K562 (cell line): Measurements from ENCODE around the gene PPM1F. TPM values are rescaled to one million over a fixed set of nuclear protein-coding genes. Genes with fewer than 3 reads are reported as not detected.
A peak's percentile ranks its signal among the peaks of the same experiment; 100 is the strongest.

Experiments
- ATF6 ChIP-seq: sonication (generic); formaldehyde crosslinking; IDR thresholded peaks from 2 replicates; pipeline ENCODE4 v1.4.0; 2020; ENCODE audit warnings: mild to moderate bottlenecking, missing genetic modification reagents
- CCAR2 ChIP-seq: fragments of 200-400 bp; formaldehyde crosslinking; IDR thresholded peaks from 2 replicates; pipeline ENCODE4 v1.6.1; 2017; ENCODE audit warnings: mild to moderate bottlenecking, low read depth, low read length
- CTCF ChIP-seq, 3 experiments: IDR thresholded peaks in 2 of 3; conservative IDR thresholded peaks in 1 of 3; 2 replicates each; pipeline ENCODE4 v1.5.1; 2011 to 2012; ENCODE audit warnings: low read length in 3 of 3, mild to moderate bottlenecking in 3 of 3, control low read depth in 2 of 3, improper control_type of control experiment in 1 of 3, inconsistent platforms in 1 of 3, low read depth in 1 of 3, mixed read lengths in 1 of 3, moderate library complexity in 1 of 3; ENCODE audit not compliant: insufficient read depth in 2 of 3
- KLF13 ChIP-seq: fragments of 450-650 bp; IDR thresholded peaks from 2 replicates; pipeline ENCODE4 v1.6.1; 2016; ENCODE audit warnings: missing genetic modification characterization, low read depth, mild to moderate bottlenecking, missing compliant biosample characterization, moderate library complexity, borderline replicate concordance
- PHB ChIP-seq: fragments of 250-450 bp; sonication (Bioruptor Pico); IDR thresholded peaks from 2 replicates; pipeline ENCODE4 v1.5.0; 2021
- PPARD ChIP-seq: fragments of 250-450 bp; sonication (Bioruptor Pico); IDR thresholded peaks from 2 replicates; pipeline ENCODE4 v1.8.0; 2022; ENCODE audit warnings: inconsistent platforms, mild to moderate bottlenecking, moderate library complexity
- RB1 ChIP-seq: fragments of 450-650 bp; IDR thresholded peaks from 2 replicates; pipeline ENCODE4 v1.6.1; 2017; ENCODE audit warnings: low read depth, mild to moderate bottlenecking
- RREB1 ChIP-seq: fragments of 250-450 bp; sonication (Bioruptor Pico); IDR thresholded peaks from 2 replicates; pipeline ENCODE4 v1.4.0; 2020
- SRSF9 ChIP-seq: fragments of 200-400 bp; formaldehyde crosslinking; IDR thresholded peaks from 2 replicates; pipeline ENCODE4 v1.6.1; 2017; ENCODE audit warnings: low read depth, low read length, borderline replicate concordance
- THAP7 ChIP-seq: fragments of 250-450 bp; sonication (Bioruptor Pico); IDR thresholded peaks from 2 replicates; pipeline ENCODE4 v1.5.0; 2021
- THRA ChIP-seq: fragments of 450-650 bp; IDR thresholded peaks from 2 replicates; pipeline ENCODE4 v1.6.1; 2017; ENCODE audit warnings: mild to moderate bottlenecking, moderate library complexity
- ZNF639 ChIP-seq, 2 experiments: fragments of 200-800 bp in 1 of 2; sonication (Bioruptor generic) in 1 of 2; sonication (generic) in 1 of 2; formaldehyde crosslinking in 1 of 2; IDR thresholded peaks in 1 of 2; conservative IDR thresholded peaks in 1 of 2; 2 replicates each; pipeline versions ENCODE4 v1.5.0 to v1.6.1; 2016 to 2020; ENCODE audit warnings: missing compliant biosample characterization in 1 of 2, missing genetic modification characterization in 1 of 2, missing genetic modification reagents in 1 of 2
- polyA plus RNA-seq, 8 experiments: library from polyadenylated mRNA; depleted of rRNA in 4 of 8; stranded (reverse) in 5 of 8; unstranded in 3 of 8; fragments of >200 nt; fragmentation: Nextera tagmentation in 2 of 8; fragmentation: Illumina TruSeq in 1 of 8; extraction: Ambion mirVana in 2 of 8; extraction: Trizol in 1 of 8; gene quantifications; 2 replicates each; pipeline versions ENCODE4 v1.2.1 to v1.2.3, GENCODE V29; 2011 to 2014; ENCODE audit warnings: inconsistent platforms in 1 of 8, missing spikeins in 1 of 8
- total RNA-seq, 7 experiments: library from RNA; depleted of rRNA in 6 of 7; stranded (reverse); fragments of >200 nt in 6 of 7; fragmentation: Illumina TruSeq in 2 of 7; extraction: Trizol in 2 of 7; gene quantifications; 2 replicates each; pipeline versions ENCODE4 v1.2.1 to v1.2.3, GENCODE V29; 2011 to 2021; ENCODE audit warnings: low replicate concordance in 1 of 7

Gene PPM1F
- total and polyA plus RNA-seq, 9 of the 15 experiments (the other 6 are each of a cell fraction or from before 2014, with no cell fraction given) = 2.1 to 159 (median 64.0) TPM

- TF ChIP-seq ZNF639 (CRISPR knock-in tag; conservative IDR thresholded peaks at IDR 0.05 in 1 of 2, IDR thresholded peaks at IDR 0.05 in 1 of 2) (0 out of 4 replicates have a peak, but pooled peaks of 1 of the 2 experiments have one; percentile 90), THRA (no peak), SRSF9 (no peak), PHB (CRISPR knock-in tag) (peak; percentile 90), CCAR2 (no peak), THAP7 (CRISPR knock-in tag) (no peak), ATF6 (CRISPR knock-in tag) (no peak), RB1 (peak; percentile 29), KLF13 (tag) (peak; percentile 35; the same call in 1 of the 2 replicates), CTCF (IDR thresholded peaks at IDR 0.05 in 2 of 3, conservative IDR thresholded peaks at IDR 0.05 in 1 of 3; ENCODE audit: insufficient read depth in 2 of 3, low read depth in 1 of 3, low read length in 3 of 3) (0 out of 6 replicates have a peak, but pooled peaks of 1 of the 3 experiments have one; percentile 14), PPARD (CRISPR knock-in tag) (no peak), RREB1 (CRISPR knock-in tag) (peak; percentile 15; the same call in 1 of the 2 replicates)
These were observed 36.9 kb downstream of the PPM1F start (continued) for GRCh38 chr22:21915624-21916308.
